DMS79 treated with DMSO at 0.1 percent for 48 hours (cell line): ENCODE results near the gene GTF2A2.
"Not testable (repeated sequence)": the region's sequence is repeated elsewhere in the genome, so short reads cannot be mapped to it uniquely, and the experiment has no call there.

Source experiments
- DNase-seq: peaks from one replicate; lab custom pipeline; 2025; lab: John Stamatoyannopoulos, UW

GTF2A2 gene

GRCh38 chr15:59674361-59674877 lies 17.1 kb upstream of the GTF2A2 start:
- DNase-seq: no peak

GRCh38 chr15:59668556-59668955 lies 11.2 kb upstream of the GTF2A2 start:
- DNase-seq: no peak

GRCh38 chr15:59662260-59662659 lies 4.9 kb upstream of the GTF2A2 start:
- DNase-seq: no peak

GRCh38 chr15:59659366-59659765 lies 2.1 kb upstream of the GTF2A2 start:
- DNase-seq: no peak

- no peak for DNase-seq
Observed at GRCh38 chr15:59657635-59658125, 365 bp upstream of the GTF2A2 start.

GRCh38 chr15:59654046-59654445 lies 3.3 kb downstream of the GTF2A2 start:
- DNase-seq: no peak

GRCh38 chr15:59649603-59650002 lies 7.7 kb downstream of the GTF2A2 start:
- DNase-seq: no peak

GRCh38 chr15:59647085-59647484 lies 10.2 kb downstream of the GTF2A2 start:
- no peak for DNase-seq

- no peak for DNase-seq
Observed at GRCh38 chr15:59646277-59646676, 11.0 kb downstream of the GTF2A2 start.

- DNase-seq: not testable (repeated sequence)
Observed at GRCh38 chr15:59645812-59646211, 11.5 kb downstream of the GTF2A2 start.

GRCh38 chr15:59644756-59645155 lies 12.6 kb downstream of the GTF2A2 start:
- DNase-seq: no peak

GRCh38 chr15:59642351-59642750 lies 15.0 kb downstream of the GTF2A2 start:
- DNase-seq: no peak

GRCh38 chr15:59637507-59637906 lies 19.8 kb downstream of the GTF2A2 start:
- not testable (repeated sequence) for DNase-seq

- no peak for DNase-seq
Observed at GRCh38 chr15:59636184-59636583, 21.1 kb downstream of the GTF2A2 start.

GRCh38 chr15:59632714-59633113 lies 24.6 kb downstream of the GTF2A2 start:
- DNase-seq: no peak

- DNase-seq: no peak
Observed at GRCh38 chr15:59622289-59622688, 35.0 kb downstream of the GTF2A2 start.

GRCh38 chr15:59618406-59618805 lies 38.9 kb downstream of the GTF2A2 start:
- DNase-seq: no peak

GRCh38 chr15:59616379-59616778 lies 40.9 kb downstream of the GTF2A2 start:
- DNase-seq: peak; percentile 68

GRCh38 chr15:59615661-59616060 lies 41.7 kb downstream of the GTF2A2 start:
- no peak for DNase-seq

GRCh38 chr15:59614153-59614552 lies 43.2 kb downstream of the GTF2A2 start:
- DNase-seq: no peak

- DNase-seq: no peak
Observed at GRCh38 chr15:59611276-59612260, 45.7 kb downstream of the GTF2A2 start, which contains the start of gene GCNT3. TSS of gene GCNT3 (plus strand) at chr15:59611783. CDS start at chr15:59618239, 6,456 bp downstream.

- no peak for DNase-seq
Observed at GRCh38 chr15:59609730-59610712, 47.3 kb downstream of the GTF2A2 start.
